GM12891 (cell line): ENCODE data around the gene EI24.

Source experiments
- SPI1 ChIP-seq: IDR thresholded peaks from 2 replicates; pipeline ENCODE4 v1.6.1; 2011; ENCODE audit warnings: low read depth, low read length, control low read depth
- TAF1 ChIP-seq: IDR thresholded peaks from 2 replicates; pipeline ENCODE4 v1.6.1; 2011; ENCODE audit warnings: low read depth, low read length, control low read depth

GRCh38 chr11:125624756-125625213 is 55.5 kb downstream of the EI24 start, which contains the start of gene CHEK1:
- TF ChIP-seq SPI1 (no peak), TAF1 (no peak)
